Stimulated activated CD4-positive, alpha-beta T cell treated with anti-CD3 and anti-CD28 coated beads, TNF-alpha, amount 100 ng/mL, for 48 hours (primary cell): ENCODE measurements around the gene FGF14.

ENCODE experiments used
- DNase-seq, 3 donors: peaks; one replicate each; pipeline ENCODE4 v3.0.0-alpha.2; 2020; ENCODE audit warnings: low read depth in 3 of 3

Gene FGF14

DNA sequence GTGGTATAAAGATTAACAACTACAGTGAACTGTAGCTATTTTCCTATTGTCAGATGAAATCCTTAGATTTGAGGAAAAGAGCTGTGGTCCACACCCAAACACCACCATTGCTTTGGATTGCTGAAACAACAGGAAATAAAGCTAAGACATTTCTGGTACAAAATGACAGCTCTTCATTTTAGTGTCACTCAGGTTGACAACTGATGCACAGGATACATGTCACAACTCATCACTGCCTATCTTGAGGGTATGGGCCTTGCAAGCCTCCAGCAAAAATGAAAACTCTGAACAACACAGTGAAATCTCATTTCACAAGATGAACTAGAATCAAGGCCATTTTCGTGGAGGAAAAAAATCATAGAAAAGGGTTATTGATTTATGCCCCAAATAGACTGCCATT lies 609.7 kb downstream of the FGF14 start:
- no peak for DNase-seq

DNA sequence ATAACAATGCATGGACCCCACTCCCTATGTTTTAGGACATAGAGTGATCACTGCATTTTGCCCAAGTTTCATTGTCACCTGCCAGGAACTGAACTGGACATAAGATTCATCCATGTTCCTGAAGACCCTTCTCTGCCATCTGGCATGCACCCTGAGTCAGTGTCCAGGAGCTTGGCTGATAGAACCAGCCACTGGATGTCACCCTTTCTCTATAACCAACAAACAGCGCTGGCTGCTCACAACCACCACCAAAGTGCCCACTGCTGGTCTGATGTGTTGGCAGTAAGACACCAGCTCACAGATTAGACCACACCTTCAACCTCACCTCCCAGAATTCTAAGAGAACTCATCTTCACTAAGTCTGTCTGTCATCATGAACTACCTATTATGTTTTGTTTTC lies 616.0 kb downstream of the FGF14 start:
- no peak for DNase-seq

DNA sequence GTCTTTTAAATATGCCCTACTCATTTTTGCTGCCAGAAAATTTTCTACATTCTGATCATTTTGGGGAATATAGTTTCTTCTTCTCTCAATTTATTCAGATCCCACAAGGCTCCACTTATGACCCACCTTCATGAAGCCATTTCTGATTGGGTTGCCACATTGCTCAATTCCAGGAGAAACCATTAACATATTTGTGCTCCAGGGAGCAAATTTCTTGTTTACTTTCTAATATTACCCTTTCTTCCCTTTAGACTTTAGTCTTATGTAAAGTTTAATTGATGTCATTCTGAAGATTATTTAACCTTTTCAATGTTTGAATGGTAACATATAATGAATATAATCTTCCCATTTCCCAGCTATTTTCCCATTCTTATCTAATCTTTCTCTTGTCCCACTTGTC lies 617.5 kb downstream of the FGF14 start:
- no peak for DNase-seq

DNA sequence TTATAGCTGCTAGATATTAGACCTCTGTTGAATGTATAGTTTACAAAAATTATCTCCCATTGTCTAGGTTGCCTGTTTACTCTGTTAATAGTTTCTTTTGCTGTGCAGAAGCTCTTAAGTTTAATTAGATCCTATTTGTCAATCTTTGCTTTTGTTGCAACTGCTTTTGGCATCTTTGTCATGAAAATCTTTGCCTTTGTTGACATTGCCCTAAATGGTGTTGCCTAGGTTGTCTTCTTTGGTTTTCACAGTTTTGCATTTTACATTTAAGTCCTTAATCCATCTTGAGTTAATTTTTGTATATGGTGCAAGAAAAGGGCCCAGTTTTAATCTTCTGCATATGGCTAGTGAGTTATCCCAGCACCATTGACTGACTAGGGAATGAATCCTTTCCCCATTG lies 618.3 kb downstream of the FGF14 start:
- no peak for DNase-seq

DNA sequence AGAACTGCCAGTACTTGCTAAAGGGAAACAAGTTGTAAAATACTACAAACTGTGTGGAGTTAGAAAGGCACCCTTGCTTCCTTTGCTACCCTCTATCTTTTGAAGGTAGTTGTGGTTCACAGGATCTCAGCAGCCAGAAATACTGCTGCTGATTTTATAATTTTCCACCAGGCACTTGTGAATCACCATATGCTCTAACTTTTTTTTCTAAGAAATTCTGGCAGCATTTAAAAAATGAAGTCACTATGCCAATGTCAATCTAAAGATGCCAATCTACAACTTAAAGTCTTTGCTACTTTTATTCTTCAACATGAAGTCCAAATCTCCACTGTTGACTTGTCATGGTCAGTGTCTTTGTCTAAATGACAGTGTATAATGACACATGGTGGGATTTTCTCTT lies 621.6 kb downstream of the FGF14 start:
- no peak for DNase-seq

DNA sequence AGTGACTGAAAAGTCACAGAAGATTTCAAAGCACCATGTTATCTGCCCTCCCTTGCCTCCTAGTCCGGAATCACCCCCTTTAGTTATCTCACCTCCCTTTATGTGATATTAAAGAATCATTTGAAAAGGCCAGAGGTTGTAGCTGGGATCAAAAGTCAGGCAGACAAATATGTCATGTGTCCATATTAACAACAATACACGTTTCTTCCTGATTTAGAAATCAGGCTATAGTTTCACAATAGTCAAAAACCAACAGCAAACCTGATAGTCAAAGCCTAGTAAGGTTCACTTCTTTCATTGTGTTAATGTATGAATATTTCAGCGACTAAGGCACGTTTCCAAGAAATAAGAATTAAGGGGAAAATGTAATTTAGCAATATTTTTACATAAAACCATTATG lies 622.7 kb downstream of the FGF14 start:
- DNase-seq = no peak

DNA sequence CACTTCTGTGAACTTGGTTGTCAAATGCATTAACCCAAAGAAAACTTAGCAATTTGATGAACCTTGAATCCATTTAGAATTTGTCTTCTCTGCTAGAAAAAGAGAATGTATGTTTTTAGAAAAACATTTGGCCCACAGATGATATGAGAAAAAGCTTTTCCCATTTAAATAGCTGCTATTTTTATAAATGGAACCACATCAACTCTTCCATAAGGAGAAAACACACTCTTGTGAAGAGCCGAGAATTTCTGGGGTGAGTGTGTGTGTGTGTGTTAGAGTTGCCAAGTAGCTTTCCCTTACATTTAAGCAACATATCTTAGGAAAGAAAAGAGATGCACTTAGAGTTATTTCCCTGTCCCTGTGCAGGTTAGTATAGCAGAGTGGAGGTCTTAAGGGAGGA lies 626.6 kb downstream of the FGF14 start:
- DNase-seq = no peak

DNA sequence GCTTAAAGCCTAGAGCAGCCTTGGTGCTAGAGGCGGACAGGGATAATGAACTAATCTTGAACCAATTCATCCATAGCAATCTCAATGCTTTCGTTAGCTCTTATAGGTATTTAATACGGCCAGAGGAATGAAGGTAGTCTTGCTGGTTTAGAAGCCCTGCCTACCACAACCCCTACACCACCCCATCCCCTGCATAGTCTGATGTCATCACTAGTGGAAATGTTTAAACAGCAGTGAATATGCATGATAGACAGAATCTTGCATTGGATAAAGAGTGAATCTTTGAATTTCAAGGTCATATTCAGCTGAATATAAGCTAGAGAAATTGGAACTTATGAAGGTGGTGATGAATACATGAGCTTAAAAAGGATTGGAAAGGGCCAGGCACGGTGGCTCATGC lies 627.5 kb downstream of the FGF14 start:
- DNase-seq = no peak

DNA sequence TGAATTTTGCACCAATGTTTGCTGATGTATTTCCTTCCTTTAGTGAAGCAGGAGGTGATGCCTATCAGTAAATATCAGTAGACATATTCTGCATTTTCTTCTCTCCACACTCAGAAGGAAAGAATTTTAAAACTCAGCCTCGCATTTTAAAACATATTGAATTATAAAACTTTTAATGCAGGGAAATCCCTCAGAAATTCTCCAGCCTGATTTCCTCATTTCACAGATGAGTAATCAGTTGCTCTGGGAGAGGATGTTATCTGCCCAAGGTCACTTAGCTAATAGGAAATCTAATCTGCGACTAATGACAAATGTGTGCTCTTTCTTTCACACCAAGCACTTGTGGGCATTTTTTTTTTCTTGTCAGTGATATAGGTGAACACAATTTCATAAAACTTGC lies 628.8 kb downstream of the FGF14 start:
- no peak for DNase-seq

DNA sequence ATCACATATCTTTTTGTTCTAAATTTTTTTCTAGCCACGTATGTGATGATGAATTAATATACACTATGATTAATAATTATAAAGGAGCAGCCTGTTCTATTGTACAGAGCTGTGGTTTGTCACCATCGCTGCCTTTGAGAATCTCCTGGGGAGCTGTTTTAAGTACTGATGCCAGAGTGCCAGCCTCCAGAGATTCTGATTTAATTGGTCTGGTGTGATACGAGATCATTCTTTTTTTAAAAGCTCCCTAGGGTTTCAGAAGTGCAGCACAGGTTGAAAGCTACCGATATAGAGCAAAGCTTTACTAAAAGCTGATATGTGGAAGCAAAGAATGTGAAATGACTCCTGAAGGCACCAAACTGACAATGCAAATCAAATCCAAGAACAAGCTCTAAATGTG lies 634.7 kb downstream of the FGF14 start:
- DNase-seq = no peak

DNA sequence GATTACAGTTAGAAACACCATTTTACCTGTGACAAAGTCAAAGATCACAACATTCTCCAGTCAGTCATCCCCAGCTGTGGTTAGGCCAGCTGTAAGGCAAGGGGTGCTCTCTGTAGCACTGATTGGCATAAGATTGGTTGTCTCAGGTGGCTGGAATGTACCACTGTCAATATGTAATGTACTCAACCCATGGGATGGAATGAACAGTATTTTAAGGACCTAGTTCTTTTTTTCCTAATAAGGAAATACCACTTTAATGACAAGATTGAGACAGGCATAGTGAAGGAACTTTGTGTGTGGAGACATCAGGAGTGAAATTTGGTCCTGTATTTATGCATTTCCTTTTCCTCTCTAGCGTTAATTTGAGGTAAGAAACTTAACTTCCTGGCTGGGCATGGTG lies 638.7 kb downstream of the FGF14 start:
- DNase-seq = no peak

DNA sequence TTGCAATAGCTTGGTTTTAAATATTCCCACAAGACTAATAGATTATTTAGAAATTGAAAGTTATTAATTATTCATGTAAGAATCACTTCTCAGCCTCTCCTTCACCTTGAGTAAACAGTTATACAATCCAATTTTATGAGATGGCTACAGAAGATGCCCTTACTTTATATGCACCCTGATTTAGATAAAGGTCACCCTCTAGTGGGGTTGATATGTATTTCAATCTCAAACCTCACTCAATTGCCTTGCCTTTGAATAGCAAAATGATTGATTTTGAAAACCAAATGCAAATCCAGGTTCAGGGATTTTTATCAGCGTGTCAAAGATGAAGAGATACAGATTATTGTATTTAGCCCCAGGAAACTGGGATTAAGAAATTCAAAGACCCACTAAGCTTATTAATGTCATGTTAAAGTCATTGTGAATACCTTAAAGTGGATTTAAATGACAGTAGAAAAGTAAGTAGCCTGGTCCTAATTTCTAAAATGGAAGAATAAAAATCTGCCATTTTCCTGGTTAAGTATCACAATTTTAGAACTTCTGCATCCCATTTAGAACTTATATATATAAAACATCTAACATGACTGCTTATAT lies 644.3 kb downstream of the FGF14 start:
- DNase-seq = no peak

DNA sequence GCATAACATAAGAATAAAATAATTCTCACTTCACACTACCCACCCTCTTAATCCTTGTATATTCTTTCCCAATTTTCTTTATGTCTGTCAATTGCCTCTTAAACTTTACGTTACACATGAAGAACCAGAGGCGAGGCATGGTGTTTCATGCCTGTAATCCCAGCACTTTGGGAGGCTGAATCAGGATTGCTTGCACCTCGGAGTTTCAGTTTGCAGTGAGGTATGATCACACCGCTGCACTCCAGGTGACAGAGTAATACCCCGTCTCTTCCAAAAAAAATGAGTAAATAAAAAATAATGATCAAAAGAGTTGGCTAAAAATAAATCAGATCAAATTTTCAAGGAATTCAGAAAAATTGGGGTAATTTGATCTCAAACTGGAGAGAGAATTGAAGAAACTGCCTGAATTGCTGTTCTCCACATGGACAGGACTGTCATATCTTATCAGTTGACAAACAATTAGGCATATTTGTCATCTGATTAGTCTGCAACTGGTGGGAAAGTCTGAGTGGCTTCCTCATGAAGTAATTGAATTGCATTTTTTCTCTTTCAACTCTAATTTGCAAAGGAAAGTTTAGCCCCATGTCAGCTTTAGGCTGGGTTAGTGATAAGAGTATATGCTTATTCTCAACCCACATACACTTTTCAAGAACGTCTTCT lies 646.5 kb downstream of the FGF14 start:
- DNase-seq = no peak

DNA sequence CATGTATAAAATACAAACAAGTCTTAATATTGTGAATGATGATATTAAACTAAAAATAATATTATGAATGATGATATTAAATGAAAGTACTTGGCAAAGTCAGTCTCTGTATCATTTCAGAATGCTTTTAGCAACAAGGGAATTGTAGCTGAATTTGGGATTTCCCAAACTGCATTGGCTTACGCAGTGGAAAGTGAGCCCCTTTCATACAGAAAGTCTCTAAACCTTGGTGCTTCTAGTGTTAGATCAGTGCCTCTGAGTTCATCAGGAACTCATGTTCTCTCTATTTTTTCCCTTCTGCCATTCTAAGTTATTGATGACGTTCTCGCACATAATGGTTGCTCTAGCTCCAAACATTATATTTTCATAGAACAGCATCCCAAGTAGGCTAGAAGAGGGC lies 649.4 kb downstream of the FGF14 start:
- DNase-seq = no peak

DNA sequence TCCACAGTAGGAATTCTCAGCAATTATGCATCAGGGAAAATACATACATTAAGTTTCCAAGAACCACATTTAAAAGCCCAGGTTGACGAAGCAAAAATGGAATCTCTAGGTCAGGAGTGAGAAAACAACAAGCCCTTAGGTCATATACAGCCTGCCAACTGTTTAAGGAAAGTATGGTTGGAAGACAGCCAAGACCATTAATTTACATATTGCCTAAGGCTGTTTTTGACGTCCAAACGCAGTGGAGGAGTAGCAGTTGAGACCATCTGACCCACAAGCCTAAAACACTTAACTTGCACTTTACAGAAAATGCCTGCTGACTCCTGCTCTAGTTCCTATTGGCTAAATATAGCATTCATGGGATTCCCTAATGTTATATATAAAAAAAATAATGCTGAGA lies 650.4 kb downstream of the FGF14 start:
- DNase-seq = no peak

DNA sequence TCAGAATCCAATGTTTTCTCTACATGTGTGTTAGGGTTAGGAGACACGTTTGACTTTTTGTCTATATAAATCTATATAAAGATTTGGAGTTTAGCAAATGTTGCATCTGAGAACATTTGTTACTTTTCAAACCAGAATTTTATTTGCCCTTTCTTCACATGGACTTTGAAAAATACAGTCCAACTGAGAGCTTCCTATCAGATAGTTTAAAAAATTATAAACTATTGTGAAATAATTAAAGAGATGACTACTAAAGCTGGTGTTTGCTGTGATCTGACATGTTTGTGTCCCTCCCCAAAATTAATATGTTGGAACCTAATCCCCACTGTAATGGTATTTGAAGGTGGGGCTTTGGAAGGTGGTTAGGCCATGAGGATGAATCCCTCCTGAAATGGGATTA lies 652.3 kb downstream of the FGF14 start:
- DNase-seq = no peak

DNA sequence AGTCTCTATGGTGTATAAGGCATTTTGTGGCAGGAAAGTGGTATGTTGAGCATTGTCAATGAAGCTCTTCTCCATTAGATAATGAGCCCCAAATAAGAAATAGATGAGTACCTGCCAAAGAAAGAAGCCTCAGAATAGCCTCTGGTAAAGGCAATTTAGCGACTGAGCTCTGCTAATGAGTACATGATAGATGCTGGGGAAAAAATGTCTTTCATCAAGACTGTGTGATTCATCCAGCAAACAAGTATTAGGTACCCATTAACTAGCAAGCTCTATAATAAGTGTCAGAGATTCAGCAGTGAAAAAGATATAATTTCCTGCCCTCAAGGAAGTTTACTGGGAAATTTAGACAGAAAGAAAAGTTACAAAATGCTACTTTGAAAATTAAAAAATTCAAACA lies 654.8 kb downstream of the FGF14 start:
- DNase-seq = no peak

DNA sequence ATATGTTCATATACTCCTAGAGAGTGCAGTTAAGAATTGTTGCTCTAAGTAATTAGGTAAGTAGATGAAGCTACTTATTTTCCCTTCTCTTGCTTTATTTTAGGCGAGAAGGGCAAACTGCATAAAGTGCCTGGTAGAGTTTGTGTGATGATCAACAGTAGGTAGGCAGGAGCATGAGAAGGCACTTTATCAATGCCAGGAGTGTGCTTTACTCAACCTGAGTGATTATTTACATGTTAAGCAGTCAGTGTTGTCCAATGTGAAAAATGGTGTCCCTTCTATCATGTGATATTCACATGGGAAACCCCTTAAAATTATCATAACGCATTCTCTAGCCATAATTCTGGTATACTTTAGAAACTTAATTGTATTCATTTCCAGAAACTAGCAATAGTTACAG lies 655.3 kb downstream of the FGF14 start:
- DNase-seq = no peak

DNA sequence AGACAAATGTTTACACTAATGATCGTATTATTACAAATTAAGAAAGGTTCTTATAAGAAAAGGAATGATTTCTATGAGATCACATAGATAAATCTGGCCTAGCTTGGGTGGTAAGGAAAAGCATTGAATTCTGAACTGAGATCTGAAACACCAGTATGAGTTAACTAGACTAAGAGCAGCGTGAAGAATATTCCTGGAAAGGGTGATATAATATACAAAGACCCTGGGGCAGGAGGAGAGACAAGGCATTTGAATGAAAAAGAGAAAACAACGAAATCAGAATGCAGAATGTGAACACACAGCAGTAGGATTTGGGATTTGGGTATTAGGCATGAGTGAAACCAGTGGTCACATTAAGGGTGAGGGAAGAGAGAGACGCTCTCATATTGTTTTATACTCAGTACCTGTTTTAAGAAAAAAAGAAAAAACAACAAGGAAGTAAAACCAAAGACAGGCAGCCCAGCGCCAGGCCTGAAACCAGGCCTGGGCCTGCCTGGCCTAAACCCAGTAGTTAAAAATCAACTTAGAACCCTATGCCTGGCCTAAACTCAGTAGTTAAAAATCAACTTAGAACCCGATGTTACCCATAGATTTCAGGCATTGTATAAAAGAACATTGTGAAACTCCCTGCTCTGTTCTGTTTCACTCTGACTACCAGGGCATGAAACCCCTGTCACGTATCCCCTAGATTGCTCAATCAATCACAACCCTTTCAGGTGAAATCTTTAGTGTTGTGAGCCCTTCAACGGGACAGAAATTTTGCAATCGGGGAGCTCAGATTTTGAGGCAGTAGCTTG lies 662.3 kb downstream of the FGF14 start:
- DNase-seq = no peak

DNA sequence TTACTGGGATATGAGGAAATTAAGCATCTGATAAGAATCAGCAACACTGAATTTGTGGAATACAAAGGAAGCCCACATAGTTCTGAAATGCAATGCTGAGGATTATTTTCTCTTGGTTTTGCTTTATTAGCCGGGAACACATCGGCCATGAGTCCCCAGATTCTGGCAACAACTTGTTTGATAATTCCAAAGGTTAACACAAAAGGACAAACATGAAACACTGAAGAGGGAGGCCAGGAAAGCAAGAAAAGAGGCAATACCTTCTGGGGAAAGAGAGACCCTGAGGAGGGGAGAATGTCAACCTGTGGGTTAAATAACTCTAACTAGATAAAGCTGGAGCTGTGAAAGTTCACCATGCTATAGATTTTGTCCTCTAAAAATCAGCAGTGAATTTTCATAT lies 663.5 kb downstream of the FGF14 start:
- DNase-seq = no peak

DNA sequence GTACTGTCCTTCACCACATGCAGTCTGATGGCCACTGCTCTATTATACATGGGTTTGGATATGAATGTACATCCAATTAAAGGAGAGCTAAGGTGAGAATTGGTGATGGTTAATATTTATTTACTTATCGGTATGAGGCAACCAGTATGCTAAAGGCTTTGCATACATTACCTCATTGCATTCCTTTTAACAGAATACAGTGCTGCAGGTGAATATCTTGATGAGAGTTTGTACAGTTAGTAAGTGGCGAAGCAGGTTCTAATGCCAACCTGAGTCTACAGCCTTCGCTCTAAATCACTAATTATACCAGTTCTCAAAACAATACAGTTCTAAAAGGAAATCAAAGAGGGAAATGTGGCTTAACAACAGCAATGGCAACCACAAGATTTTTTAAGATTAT lies 665.3 kb downstream of the FGF14 start:
- no peak for DNase-seq

DNA sequence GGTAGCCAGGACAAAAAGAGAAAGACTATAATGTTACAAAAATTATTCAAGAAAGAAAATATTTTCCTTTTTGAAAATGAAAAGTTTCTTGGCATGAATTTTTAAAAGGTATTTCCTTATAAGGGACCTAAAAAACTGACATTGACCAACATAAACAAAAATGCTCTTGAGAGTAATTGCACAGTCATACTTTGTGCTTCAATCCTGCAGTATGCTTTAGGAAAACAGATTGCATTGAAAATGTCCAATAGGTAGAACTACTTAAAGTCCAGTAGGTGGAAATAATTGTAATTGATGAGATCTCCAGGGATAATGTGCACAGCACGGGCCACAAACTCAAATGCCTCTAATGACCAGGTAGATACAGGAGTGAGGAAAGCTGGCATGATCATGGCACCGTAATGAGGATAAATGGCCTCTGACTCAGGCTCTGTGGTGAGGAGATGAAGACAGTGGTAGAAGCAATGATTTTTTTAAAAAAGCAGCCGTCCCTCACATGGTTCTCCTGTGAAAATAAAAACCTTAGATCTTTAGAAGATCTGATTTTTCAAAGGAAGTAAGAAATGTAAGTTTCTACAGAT lies 671.3 kb downstream of the FGF14 start:
- no peak for DNase-seq

DNA sequence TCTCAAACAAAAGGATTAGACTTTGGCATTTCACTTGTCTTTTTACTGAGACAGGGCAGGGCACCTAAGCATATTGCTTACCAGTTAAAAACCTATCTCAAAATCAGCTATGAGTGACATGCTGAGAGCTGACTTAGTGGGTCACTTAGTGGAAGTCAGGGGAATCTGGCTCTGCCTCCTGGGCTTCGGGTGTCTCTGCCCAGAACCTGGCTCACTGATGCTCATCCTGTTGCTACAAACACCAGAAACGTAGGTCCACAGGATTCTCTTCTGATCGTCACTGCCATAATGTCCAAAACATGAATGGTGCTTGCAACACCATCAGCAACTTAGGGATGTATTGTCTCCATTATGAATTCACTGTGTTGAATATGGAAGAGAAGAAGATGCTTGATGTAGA lies 673.2 kb downstream of the FGF14 start:
- no peak for DNase-seq
